GM12801 (cell line): ENCODE data around the gene MORN1.

Source experiments
- TF ChIP-seq, protein P1 (sequence below): IDR thresholded peaks from one replicate; pipeline ENCODE4 v1.5.1; 2011; ENCODE audit warnings: control low read depth; ENCODE audit not compliant: insufficient read length; ENCODE audit errors: extremely low read depth

MORN1 gene

DNA sequence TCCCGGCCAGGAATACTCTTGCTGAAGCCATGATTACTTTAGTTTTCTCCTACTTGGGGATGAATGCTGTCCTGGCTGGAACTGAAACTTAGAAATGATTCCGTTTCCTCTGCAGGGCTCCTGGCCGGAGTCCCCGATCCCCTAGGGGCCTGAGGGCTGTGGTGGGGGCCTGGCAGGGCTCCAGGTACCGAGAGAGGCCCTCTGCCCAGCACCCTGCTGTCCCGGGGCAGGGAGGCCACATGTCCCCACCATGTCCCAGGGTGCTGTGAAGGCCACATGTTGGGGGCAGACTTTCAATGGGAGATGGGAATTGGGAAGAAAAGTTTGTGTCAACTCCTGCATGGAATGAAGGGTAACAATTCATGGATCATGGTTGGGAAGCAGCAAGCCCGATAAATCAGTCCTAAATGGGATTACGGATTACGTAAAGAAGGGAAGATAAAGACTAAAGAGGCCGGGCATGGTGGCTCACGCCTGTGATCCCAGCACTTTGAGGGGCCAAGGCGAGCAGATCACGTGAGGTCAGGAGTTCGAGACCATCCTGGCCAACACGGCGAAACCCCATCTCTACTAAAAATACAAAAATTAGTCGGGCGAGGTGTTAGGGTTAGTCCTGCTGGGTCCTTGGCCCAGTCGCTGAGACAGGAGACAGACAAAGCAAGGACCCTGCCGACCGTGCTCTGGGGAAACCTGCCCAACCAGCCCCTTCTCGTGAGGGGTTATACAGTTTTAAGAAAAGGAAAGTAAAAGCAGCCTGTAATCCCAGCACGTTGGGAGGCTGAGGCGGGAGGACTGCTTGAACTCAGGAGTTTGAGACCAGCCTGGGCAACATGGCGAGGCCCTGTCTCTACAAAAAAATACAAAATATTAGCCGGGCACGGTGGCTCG, 37.6 kb downstream of the MORN1 start:
- TF ChIP-seq, protein P1, sequence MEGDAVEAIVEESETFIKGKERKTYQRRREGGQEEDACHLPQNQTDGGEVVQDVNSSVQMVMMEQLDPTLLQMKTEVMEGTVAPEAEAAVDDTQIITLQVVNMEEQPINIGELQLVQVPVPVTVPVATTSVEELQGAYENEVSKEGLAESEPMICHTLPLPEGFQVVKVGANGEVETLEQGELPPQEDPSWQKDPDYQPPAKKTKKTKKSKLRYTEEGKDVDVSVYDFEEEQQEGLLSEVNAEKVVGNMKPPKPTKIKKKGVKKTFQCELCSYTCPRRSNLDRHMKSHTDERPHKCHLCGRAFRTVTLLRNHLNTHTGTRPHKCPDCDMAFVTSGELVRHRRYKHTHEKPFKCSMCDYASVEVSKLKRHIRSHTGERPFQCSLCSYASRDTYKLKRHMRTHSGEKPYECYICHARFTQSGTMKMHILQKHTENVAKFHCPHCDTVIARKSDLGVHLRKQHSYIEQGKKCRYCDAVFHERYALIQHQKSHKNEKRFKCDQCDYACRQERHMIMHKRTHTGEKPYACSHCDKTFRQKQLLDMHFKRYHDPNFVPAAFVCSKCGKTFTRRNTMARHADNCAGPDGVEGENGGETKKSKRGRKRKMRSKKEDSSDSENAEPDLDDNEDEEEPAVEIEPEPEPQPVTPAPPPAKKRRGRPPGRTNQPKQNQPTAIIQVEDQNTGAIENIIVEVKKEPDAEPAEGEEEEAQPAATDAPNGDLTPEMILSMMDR = no peak

GRCh38 chr1:2352897-2353550, 38.3 kb downstream of the MORN1 start:
- TF ChIP-seq, protein P1 = no peak

GRCh38 chr1:2352341-2352896, 38.9 kb downstream of the MORN1 start:
- TF ChIP-seq, protein P1 = no peak

DNA sequence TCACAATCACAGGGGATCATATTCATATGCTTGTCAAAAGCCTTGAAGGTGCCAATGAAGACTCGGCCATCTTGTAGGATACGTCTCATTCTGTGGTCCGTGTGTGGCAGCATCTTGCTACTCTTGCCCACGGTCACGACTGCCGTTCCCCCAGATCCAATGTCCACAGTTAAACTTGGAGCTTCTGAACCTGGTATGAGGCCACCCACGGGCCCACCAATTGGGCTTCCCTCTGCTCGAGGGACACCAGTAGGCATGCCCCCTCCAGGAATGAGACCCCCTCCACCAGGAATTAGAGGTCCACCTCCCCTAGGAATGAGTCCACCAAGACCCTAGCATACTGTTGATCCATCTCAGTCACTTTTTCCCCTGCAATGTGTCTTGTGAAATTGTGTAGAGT, 39.6 kb downstream of the MORN1 start:
- TF ChIP-seq, protein P1 = no peak

- TF ChIP-seq, protein P1 = no peak
Observed at GRCh38 chr1:2350911-2351655, 40.3 kb downstream of the MORN1 start.

DNA sequence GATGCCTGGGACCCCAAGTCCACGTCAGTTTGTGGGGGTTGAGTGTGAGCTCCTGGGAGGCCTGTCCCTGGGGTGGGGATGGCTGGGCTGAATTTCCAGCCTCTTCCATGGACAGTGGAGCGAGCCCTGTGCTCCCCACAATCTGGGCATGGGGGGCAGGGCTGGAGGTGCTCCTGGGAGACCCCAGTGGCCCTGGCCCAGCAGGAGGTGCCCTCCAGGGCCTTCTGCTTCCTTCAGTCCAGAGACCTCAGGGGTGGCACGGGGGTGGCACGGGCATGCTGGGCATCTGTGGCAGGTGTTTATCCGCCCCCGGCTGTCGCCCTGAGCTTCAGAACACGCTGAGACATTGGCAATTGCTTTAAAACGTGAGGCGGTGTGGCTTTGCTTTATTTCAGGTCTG, 40.9 kb downstream of the MORN1 start:
- TF ChIP-seq, protein P1 = no peak

- TF ChIP-seq, protein P1 = no peak
Observed at GRCh38 chr1:2349806-2350205, 41.5 kb downstream of the MORN1 start.
